CD4-positive, alpha-beta T cell (primary cell): ENCODE data around the gene CCDC187. TPM values are rescaled to one million over a fixed set of nuclear protein-coding genes. Genes with fewer than 3 reads are reported as not detected.

Source experiments
- ATAC-seq: fragments of 200-7000 bp; cut with Tn5 transposase; one replicate; pipeline ENCODE4 v1.10.0; 2022; ENCODE audit warnings: mild to moderate bottlenecking; ENCODE audit not compliant: poor library complexity
- CTCF ChIA-PET: fragments of 350-600 bp; sonication (Branson Sonifier 250); formaldehyde crosslinking; loops from one replicate; lab custom pipeline; 2021; ENCODE audit warnings: antibody characterized with exemption, inconsistent platforms; lab: Charles Lee
- POLR2A ChIA-PET: fragments of 350-600 bp; sonication (Branson Sonifier 250); formaldehyde crosslinking; loops from one replicate; lab custom pipeline; 2021; ENCODE audit warnings: antibody characterized with exemption, inconsistent platforms; lab: Charles Lee
- DNase-seq, 14 experiments: peaks; one replicate each; pipeline ENCODE4 v3.0.0-alpha.2; 2013 to 2020; ENCODE audit warnings: mixed read lengths in 2 of 14
- H3K27ac ChIP-seq, 2 donors: one replicate each; pipeline versions ENCODE4 v1.5.1 to v1.7.0; 2013; ENCODE audit warnings: low read length in 2 of 2, low read depth in 1 of 2, mild to moderate bottlenecking in 1 of 2
- H3K27me3 ChIP-seq, 2 experiments: 1 replicate in 1 of 2; 2 replicates in 1 of 2; pipeline versions ENCODE4 v1.6.1 to v1.7.0; 2013; ENCODE audit warnings: low read length in 2 of 2, control low read depth in 1 of 2, mild to moderate bottlenecking in 1 of 2, moderate library complexity in 1 of 2; ENCODE audit not compliant: insufficient read depth in 2 of 2, control insufficient read depth in 1 of 2
- H3K36me3 ChIP-seq: one replicate; pipeline ENCODE4 v1.6.1; 2013; ENCODE audit warnings: low read length, control low read depth; ENCODE audit not compliant: insufficient read depth
- H3K4me1 ChIP-seq: one replicate; pipeline ENCODE4 v1.6.1; 2013; ENCODE audit warnings: low read length, control low read depth; ENCODE audit not compliant: insufficient read depth
- H3K4me3 ChIP-seq: one replicate; pipeline ENCODE4 v1.5.1; 2013; ENCODE audit warnings: mild to moderate bottlenecking, low read length, moderate library complexity
- H3K9me3 ChIP-seq, 2 experiments: 1 replicate in 1 of 2; 2 replicates in 1 of 2; pipeline versions ENCODE4 v1.6.1 to v1.7.0; 2013; ENCODE audit warnings: low read length in 2 of 2, mild to moderate bottlenecking in 2 of 2, control low read depth in 1 of 2, moderate library complexity in 1 of 2; ENCODE audit not compliant: control insufficient read depth in 1 of 2, insufficient read depth in 1 of 2
- H3K27ac Mint-ChIP-seq: one replicate; pipeline ENCODE4 v1.8.0; 2020; ENCODE audit warnings: mixed read lengths
- H3K27me3 Mint-ChIP-seq: one replicate; pipeline ENCODE4 v1.8.0; 2021; ENCODE audit warnings: mixed read lengths
- H3K36me3 Mint-ChIP-seq: one replicate; pipeline ENCODE4 v1.8.0; 2021; ENCODE audit warnings: low read depth, mixed read lengths
- H3K4me1 Mint-ChIP-seq: one replicate; pipeline ENCODE4 v1.8.0; 2021; ENCODE audit warnings: low read depth, mixed read lengths
- H3K4me3 Mint-ChIP-seq: one replicate; pipeline ENCODE4 v1.8.0; 2020; ENCODE audit warnings: mild to moderate bottlenecking, mixed read lengths
- H3K9me3 Mint-ChIP-seq: one replicate; pipeline ENCODE4 v1.8.0; 2020; ENCODE audit warnings: mixed read lengths
- intact Hi-C, 2 experiments: fragments of 100-400 bp; cut with DNase I in 1 of 2; cut with micrococcal nuclease in 1 of 2; formaldehyde crosslinking; loops; one replicate each; pipeline versions ENCODE4 v1.15.1 to v1.9.0; 2023 to 2025; cut with DNase I, micrococcal nuclease
- total RNA-seq, 174 experiments: library from RNA in 2 of 174; stranded (reverse) in 2 of 174; gene quantifications; one replicate each; pipeline ENCODE4 v1.2.3 and lab custom pipeline; 2021 to 2026
- TF ChIP-seq, protein P1 (sequence below): fragments of 200-600 bp; IDR thresholded peaks from one replicate; pipeline ENCODE4 v1.8.0; 2022; ENCODE audit warnings: antibody characterized with exemption, mild to moderate bottlenecking

Gene CCDC187
- total RNA-seq, 2 experiments from 2014 or later: not detected

DNA sequence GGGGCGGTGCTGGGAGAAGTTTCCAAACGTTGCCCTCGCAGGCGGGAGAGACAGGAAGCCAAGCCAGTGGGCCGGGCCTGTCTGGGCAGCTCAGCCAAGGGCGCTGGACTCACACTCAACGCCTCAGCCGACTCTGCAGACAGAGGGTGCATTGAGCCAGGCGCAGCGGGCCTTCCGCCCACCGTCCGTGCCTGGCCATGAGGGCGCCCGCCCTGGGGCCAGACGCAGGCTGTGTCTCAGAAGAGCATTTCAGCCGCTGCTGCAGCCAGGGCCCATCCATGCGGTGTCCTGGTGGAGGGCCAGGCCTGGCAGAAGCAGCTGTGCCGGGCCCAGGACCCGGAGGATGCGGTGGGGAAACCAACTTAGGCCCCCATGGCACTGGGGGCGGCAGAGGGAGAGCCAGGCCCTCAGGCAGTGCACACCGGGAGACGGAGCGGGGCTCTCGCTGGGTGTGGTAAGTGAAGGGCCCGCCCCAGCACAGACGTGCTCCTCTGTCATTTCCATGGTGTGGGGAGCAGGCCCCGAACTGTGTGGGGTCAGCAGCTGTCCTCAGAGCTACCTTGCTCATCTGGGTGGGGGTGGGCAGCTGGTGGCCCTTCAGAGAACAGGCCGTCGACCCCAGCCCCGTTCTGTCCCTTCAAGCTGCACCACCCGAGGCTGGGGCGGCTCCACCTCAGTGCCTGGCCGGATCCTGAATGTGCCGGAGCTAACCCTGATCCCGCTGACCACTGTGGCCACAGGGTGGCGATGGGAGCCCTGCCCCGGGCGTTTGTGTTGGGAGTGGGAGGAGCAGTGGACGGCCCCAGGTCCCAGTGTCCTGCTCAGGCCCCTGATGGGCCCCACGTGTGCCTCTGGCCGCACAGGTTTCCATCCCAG lies 41.6 kb upstream of the CCDC187 start:
- intact Hi-C loops: no loop called here
- DNase-seq (no peak), ATAC-seq (no peak)
- peaks cover 4% of the 10 kb centered on the region for H3K4me1 ChIP-seq
- CTCF ChIA-PET: no interaction called here
- Mint-ChIP-seq H3K27ac (no peak overlapping the region), H3K4me3 (no peak overlapping the region), H3K27me3 (no peaks in the 10 kb centered on the region), H3K9me3 (no peaks in the 10 kb centered on the region), H3K4me1 (no peaks in the 10 kb centered on the region), H3K36me3 (no peaks in the 10 kb centered on the region)
- no peak overlapping the region for H3K27ac ChIP-seq
- TF ChIP-seq, protein P1, sequence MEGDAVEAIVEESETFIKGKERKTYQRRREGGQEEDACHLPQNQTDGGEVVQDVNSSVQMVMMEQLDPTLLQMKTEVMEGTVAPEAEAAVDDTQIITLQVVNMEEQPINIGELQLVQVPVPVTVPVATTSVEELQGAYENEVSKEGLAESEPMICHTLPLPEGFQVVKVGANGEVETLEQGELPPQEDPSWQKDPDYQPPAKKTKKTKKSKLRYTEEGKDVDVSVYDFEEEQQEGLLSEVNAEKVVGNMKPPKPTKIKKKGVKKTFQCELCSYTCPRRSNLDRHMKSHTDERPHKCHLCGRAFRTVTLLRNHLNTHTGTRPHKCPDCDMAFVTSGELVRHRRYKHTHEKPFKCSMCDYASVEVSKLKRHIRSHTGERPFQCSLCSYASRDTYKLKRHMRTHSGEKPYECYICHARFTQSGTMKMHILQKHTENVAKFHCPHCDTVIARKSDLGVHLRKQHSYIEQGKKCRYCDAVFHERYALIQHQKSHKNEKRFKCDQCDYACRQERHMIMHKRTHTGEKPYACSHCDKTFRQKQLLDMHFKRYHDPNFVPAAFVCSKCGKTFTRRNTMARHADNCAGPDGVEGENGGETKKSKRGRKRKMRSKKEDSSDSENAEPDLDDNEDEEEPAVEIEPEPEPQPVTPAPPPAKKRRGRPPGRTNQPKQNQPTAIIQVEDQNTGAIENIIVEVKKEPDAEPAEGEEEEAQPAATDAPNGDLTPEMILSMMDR: no peak
- H3K27me3 ChIP-seq: no peaks in the 10 kb centered on the region
- H3K9me3 ChIP-seq: no peaks in the 10 kb centered on the region
- no peak overlapping the region for H3K4me3 ChIP-seq
- H3K36me3 ChIP-seq: no peaks in the 10 kb centered on the region
- POLR2A ChIA-PET: no interaction called here

DNA sequence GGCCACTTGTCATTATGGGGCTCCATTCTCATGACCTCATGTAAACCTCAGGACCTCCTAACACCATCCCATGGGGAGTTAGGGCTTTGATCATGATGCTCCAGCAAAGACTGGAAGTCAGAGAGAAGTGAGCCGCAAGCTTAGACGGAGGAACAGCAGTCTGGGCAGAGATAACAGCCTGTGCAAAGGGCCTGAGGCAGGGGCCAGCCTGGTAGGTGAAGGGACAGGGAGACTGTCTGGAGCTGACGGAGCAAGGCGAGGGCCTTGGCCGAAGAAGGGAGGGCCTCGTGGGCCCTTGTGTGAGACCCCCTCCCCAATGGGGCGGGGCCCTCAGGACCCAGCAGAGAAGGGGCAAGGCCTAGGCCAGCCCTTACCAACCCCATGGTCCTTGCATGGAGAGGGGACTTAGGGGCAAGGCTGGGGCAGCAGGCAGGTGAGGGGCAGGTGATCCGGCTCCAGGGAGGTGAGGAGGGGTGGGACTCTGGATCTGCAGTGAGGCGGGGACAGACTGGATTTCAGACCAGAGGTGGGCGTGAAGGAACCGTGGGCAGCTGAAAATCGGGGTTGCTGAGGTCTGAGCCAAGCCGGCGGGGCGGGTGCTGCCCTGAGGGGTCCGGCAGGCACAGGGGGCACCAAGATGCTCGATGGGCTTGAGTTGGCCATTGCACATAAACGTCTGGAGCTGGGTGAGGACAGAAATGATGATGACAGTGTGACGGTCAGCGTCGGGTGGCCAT lies 40.8 kb upstream of the CCDC187 start:
- intact Hi-C loops: no loop called here
- no peak overlapping the region for H3K27ac ChIP-seq
- POLR2A ChIA-PET: no interaction called here
- CTCF ChIA-PET: no interaction called here
- H3K4me1 Mint-ChIP-seq: no peaks in the 10 kb centered on the region
- no peak overlapping the region for H3K4me3 ChIP-seq
- H3K27ac Mint-ChIP-seq: no peak overlapping the region
- H3K27me3 Mint-ChIP-seq: no peaks in the 10 kb centered on the region
- no peaks in the 10 kb centered on the region for H3K36me3 ChIP-seq
- TF ChIP-seq, protein P1: no peak
- no peaks in the 10 kb centered on the region for H3K9me3 ChIP-seq
- ATAC-seq (no peak), DNase-seq (no peak)
- no peaks in the 10 kb centered on the region for H3K27me3 ChIP-seq
- H3K9me3 Mint-ChIP-seq: no peaks in the 10 kb centered on the region
- H3K36me3 Mint-ChIP-seq: no peaks in the 10 kb centered on the region
- no peak overlapping the region for H3K4me3 Mint-ChIP-seq
- H3K4me1 ChIP-seq: peaks cover 4% of the 10 kb centered on the region

DNA sequence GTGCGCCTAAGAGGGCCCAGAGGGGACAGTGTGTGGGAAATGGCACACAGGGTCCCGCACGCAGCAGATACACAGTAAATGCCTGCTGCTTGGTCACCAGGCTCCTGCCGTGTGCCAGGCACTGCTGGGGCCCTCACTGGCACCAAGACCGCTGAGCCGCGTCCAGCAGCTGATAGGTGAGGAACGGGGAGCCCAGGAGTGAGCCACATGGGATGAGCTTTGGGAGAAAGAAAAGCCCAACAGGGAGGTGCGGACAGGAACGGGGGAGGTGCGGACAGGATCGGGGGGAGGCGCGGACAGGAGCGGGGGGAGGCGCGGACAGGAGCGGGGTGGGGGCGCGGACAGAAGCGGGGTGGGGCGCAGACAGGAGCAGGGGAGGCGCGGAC lies 40.0 kb upstream of the CCDC187 start:
- intact Hi-C loops: no loop called here
- DNase-seq: no peak
- Mint-ChIP-seq H3K4me1 (no peaks in the 10 kb centered on the region), H3K27me3 (no peaks in the 10 kb centered on the region), H3K36me3 (no peaks in the 10 kb centered on the region), H3K4me3 (no peak overlapping the region), H3K27ac (no peak overlapping the region), H3K9me3 (no peaks in the 10 kb centered on the region)
- POLR2A ChIA-PET: no interaction called here
- Histone ChIP-seq H3K9me3 (no peaks in the 10 kb centered on the region), H3K27ac (no peak overlapping the region), H3K4me3 (no peak overlapping the region), H3K4me1 (peaks cover 4% of the 10 kb centered on the region), H3K27me3 (no peaks in the 10 kb centered on the region), H3K36me3 (no peaks in the 10 kb centered on the region)
- TF ChIP-seq, protein P1: no peak
- ATAC-seq: no peak
- CTCF ChIA-PET: no interaction called here
